Spleen (tissue), 11 donors: ENCODE data around the gene VEGFA. TPM values are rescaled to one million over a fixed set of nuclear protein-coding genes. Genes with fewer than 3 reads are reported as not detected.
A peak's percentile ranks its signal among the peaks of the same experiment; 100 is the strongest.

Experiments used
- DNase-seq: peaks from one replicate; pipeline ENCODE4 v3.0.0-alpha.2; 2020
- H3K27ac ChIP-seq, 8 donors: fragments of 200-600 bp; sonication (generic) in 7 of 8; 1 replicate in 4 of 8; 2 replicates in 4 of 8; pipeline versions ENCODE4 v1.5.0 to v1.8.0; 2016 to 2021; ENCODE audit warnings: inconsistent platforms in 4 of 8, mild to moderate bottlenecking in 4 of 8, moderate library complexity in 1 of 8
- H3K27me3 ChIP-seq, 7 donors: fragments of 200-600 bp; sonication (generic) in 6 of 7; replicated peaks in 1 of 7; 1 replicate in 4 of 7; 2 replicates in 3 of 7; pipeline versions ENCODE4 v1.5.0 to v1.8.0; 2016 to 2021; ENCODE audit warnings: inconsistent platforms in 3 of 7, mild to moderate bottlenecking in 1 of 7
- H3K36me3 ChIP-seq, 6 donors: fragments of 200-600 bp; sonication (generic) in 5 of 6; 1 replicate in 4 of 6; 2 replicates in 2 of 6; pipeline versions ENCODE4 v1.5.0 to v1.8.0; 2016 to 2021; ENCODE audit warnings: inconsistent platforms in 2 of 6
- H3K4me1 ChIP-seq, 6 donors: fragments of 200-600 bp; sonication (generic) in 5 of 6; 1 replicate in 3 of 6; 2 replicates in 3 of 6; pipeline versions ENCODE4 v1.5.0 to v1.8.0; 2016 to 2021; ENCODE audit warnings: inconsistent platforms in 3 of 6
- H3K4me3 ChIP-seq, 8 donors: fragments of 200-600 bp; sonication (generic) in 7 of 8; 1 replicate in 4 of 8; 2 replicates in 4 of 8; pipeline versions ENCODE4 v1.5.0 to v1.8.0; 2016 to 2021; ENCODE audit warnings: inconsistent platforms in 4 of 8, mild to moderate bottlenecking in 4 of 8, moderate library complexity in 2 of 8
- H3K9me3 ChIP-seq, 8 donors: fragments of 200-600 bp; sonication (generic) in 7 of 8; 1 replicate in 4 of 8; 2 replicates in 4 of 8; pipeline versions ENCODE4 v1.5.0 to v1.8.0; 2016 to 2021; ENCODE audit warnings: inconsistent platforms in 4 of 8
- POLR2A ChIP-seq, 3 donors: fragments of 450-650 bp; IDR thresholded peaks; one replicate each; pipeline ENCODE4 v1.5.1; 2017; ENCODE audit warnings: antibody characterized with exemption in 3 of 3, mild to moderate bottlenecking in 1 of 3
- POLR2AphosphoS5 ChIP-seq, 3 donors: sonication (generic); formaldehyde crosslinking; IDR thresholded peaks; one replicate each; pipeline ENCODE4 v1.5.1; 2017; ENCODE audit warnings: antibody characterized with exemption in 3 of 3
- WGBS, 5 donors: extraction: QIAGEN DNeasy Blood & Tissue Kit in 3 of 5; methylation state at CpG; one replicate each; pipeline versions ENCODE4 v1.1.5 to v1.1.7; 2013 to 2018; 5-methylcytosine and 5-hydroxymethylcytosine counted together
- intact Hi-C: fragments of 100-400 bp; cut with DNase I; formaldehyde crosslinking; loops from one replicate; pipeline ENCODE4 v1.15.0; 2023; ENCODE audit warnings: low total_unique reads
- polyA plus RNA-seq, 3 donors: library from polyadenylated mRNA; stranded (reverse); fragments of 200-250 nt; gene quantifications; one replicate each; pipeline ENCODE4 v1.2.1, GENCODE V29; 2013
- total RNA-seq, 7 donors: library from RNA; depleted of rRNA in 3 of 7; stranded (reverse); fragments of >200 nt in 3 of 7; fragmentation: NEBNext Ultra II Directional in 4 of 7; extraction: Animal tissue kit (Norgen Biotek cat#: 25700) in 4 of 7; gene quantifications; one replicate each; pipeline versions ENCODE4 v1.1.0 to v1.2.1, GENCODE V29; 2016 to 2021
- TF ChIP-seq, protein P1 (sequence below), 11 experiments: fragments of 200-600 bp in 7 of 11; fragments of 450-650 bp in 4 of 11; sonication (generic) in 4 of 11; IDR thresholded peaks in 8 of 11; conservative IDR thresholded peaks in 3 of 11; 1 replicate in 7 of 11; 2 replicates in 4 of 11; pipeline versions ENCODE4 v1.4.0 to v1.8.0; 2016 to 2021; ENCODE audit warnings: antibody characterized with exemption in 11 of 11, inconsistent platforms in 4 of 11, mild to moderate bottlenecking in 1 of 11
- donor health status: healthy with polysubstance abuse.
- donor health status: DM: no; HTN: no; CAD: no; lungs with moderate emphysema.
- donor health status: DM: no; HTN: no; CAD: no.
- donor health status: Bipolar disorder and iron deficiency.
- donor health status: healthy.
- donor health status: DM: no; HTN: no; CAD: no.
- donor health status: DM: yes; HTN: yes; CAD: no.

Gene VEGFA
- total and polyA plus RNA-seq, 10 donors, result 31.0 to 486 (median 153) TPM

DNA sequence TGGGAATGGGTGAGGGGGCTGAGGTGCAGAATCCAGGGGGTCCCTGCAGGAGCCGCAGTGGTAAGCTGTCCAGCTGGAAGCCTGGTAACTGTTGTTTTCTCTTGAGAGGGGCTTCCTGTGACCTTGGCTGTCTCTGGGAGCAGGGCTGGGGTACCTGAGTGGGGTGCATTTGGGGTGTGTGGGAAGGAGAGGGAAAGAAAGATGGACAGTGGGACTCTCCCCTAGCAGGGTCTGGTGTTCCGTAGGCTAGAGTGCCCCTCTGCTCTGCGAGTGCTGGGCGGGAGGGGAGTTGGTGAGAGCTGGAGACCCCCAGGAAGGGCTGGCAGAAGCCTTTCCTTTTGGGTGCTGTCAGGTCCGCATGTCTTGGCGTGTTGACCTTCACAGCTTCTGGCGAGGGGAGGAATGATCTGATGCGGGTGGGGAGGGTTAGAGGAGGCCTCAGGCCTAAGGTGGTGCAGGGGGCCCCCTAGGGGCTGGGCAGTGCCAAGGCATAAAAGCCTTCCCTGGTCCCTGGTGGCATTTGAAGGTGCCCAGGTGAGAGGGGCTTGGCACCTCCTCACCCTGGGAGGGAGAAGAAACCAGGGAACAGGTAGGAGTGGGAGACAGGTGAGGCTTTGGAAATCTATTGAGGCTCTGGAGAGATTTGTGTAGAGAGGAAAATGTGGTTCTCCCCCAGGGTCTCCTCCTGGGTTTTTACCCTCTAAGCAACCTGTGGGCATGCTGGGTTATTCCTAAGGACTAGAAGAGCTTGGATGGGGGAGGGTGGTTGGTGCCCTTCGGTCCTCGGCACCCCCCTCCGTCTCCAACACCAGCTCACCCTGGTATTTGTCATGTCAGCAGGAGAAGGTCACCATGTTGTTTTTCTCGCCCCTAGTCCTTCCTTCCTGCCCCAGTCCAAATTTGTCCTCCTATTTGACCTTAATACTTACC is 3.3 kb downstream of the VEGFA start:
- peak; percentile 85 for DNase-seq
- Histone ChIP-seq H3K4me3 (peak overlapping the region; percentile 60 to 89 (median 80)), H3K27ac (peak overlapping the region in 7 of 8 donors; percentile 51 to 94 (median 90)), H3K36me3 (peaks cover 0 to 26% (median 9%) of the 10 kb centered on the region in 6 donors), H3K27me3 (peaks cover 0 to 49% (median 8%) of the 10 kb centered on the region in 7 donors), H3K9me3 (no peaks in the 10 kb centered on the region), H3K4me1 (peaks cover 12 to 95% (median 54%) of the 10 kb centered on the region in 6 donors)
- WGBS, 5 donors, result 44 to 62% (median 50%) methylated on average over 12 of the region's 12 CpGs
- intact Hi-C loops, result no loop called here
- TF ChIP-seq, protein P1, sequence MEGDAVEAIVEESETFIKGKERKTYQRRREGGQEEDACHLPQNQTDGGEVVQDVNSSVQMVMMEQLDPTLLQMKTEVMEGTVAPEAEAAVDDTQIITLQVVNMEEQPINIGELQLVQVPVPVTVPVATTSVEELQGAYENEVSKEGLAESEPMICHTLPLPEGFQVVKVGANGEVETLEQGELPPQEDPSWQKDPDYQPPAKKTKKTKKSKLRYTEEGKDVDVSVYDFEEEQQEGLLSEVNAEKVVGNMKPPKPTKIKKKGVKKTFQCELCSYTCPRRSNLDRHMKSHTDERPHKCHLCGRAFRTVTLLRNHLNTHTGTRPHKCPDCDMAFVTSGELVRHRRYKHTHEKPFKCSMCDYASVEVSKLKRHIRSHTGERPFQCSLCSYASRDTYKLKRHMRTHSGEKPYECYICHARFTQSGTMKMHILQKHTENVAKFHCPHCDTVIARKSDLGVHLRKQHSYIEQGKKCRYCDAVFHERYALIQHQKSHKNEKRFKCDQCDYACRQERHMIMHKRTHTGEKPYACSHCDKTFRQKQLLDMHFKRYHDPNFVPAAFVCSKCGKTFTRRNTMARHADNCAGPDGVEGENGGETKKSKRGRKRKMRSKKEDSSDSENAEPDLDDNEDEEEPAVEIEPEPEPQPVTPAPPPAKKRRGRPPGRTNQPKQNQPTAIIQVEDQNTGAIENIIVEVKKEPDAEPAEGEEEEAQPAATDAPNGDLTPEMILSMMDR (IDR thresholded peaks at IDR 0.05 in 8 of 11, conservative IDR thresholded peaks at IDR 0.05 in 3 of 11), result peak in 10 of 11 experiments; percentile 35 to 82 (median 66)
- TF ChIP-seq POLR2A (IDR thresholded peaks at IDR 0.05) (no peak), POLR2AphosphoS5 (IDR thresholded peaks at IDR 0.05) (peak; percentile 19 to 47 (median 46))

DNA sequence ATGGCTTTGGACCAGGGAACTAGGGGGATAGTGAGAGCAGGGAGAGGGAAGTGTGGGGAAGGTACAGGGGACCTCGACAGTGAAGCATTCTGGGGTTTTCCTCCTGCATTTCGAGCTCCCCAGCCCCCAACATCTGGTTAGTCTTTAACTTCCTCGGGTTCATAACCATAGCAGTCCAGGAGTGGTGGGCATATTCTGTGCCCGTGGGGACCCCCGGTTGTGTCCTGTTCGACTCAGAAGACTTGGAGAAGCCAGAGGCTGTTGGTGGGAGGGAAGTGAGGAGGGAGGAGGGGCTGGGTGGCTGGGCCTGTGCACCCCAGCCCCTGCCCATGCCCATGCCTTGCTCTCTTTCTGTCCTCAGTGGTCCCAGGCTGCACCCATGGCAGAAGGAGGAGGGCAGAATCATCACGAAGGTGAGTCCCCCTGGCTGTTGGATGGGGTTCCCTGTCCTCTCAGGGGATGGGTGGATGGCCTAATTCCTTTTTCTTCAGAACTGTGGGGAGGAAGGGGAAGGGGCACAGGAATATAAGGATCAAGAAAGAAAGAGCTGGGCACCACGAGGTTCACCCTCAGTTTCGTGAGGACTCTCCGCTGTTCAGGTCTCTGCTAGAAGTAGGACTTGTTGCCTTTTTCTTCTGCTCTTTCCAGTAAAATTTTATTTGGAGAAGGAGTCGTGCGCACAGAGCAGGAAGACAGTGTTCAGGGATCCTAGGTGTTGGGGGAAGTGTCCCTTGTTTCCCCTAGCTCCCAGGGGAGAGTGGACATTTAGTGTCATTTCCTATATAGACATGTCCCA is 4.2 kb downstream of the VEGFA start:
- TF ChIP-seq POLR2A (IDR thresholded peaks at IDR 0.05) (no peak), POLR2AphosphoS5 (IDR thresholded peaks at IDR 0.05) (no peak)
- TF ChIP-seq, protein P1 (IDR thresholded peaks at IDR 0.05 in 8 of 11, conservative IDR thresholded peaks at IDR 0.05 in 3 of 11), result no peak
- DNase-seq, result no peak
- intact Hi-C loops, result no loop called here
- no peaks in the 10 kb centered on the region for H3K9me3 ChIP-seq
- H3K4me1 ChIP-seq, result peaks cover 12 to 90% (median 52%) of the 10 kb centered on the region in 6 donors
- H3K4me3 ChIP-seq, result peak overlapping the region; percentile 13 to 89 (median 80)
- H3K36me3 ChIP-seq, result peaks cover 0 to 35% (median 18%) of the 10 kb centered on the region in 6 donors
- WGBS, 5 donors, result 51 to 61% (median 54%) methylated on average over 12 of the region's 12 CpGs
- peaks cover 0 to 49% (median 8%) of the 10 kb centered on the region in 7 donors for H3K27me3 ChIP-seq
- H3K27ac ChIP-seq, result peak overlapping the region in 7 of 8 donors; percentile 51 to 94 (median 90)

DNA sequence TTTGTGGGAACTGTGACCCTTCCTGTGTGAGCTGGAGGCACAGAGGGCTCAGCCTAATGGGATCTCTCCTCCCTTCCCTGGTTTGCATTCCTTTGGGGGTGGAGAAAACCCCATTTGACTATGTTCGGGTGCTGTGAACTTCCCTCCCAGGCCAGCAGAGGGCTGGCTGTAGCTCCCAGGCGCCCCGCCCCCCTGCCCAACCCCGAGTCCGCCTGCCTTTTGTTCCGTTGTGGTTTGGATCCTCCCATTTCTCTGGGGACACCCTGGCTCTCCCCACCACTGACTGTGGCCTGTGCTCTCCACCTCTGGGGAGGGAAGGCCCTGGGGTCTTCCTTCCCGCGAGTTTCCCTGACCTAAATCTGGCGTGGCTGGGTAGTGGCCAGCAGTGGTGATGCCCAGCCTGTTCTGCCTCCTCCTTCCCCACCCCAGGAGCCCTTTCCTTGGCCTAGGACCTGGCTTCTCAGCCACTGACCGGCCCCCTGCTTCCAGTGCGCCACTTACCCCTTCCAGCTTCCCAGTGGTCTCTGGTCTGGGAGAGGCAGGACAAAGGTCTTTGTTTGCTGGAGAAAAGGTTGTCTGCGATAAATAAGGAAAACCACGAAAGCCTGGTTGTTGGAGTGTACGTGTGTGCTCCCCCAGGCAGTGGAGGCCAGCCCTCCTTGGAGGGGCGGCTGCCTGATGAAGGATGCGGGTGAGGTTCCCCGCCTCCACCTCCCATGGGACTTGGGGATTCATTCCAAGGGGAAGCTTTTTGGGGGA is 4.9 kb downstream of the VEGFA start:
- Histone ChIP-seq H3K9me3 (no peaks in the 10 kb centered on the region), H3K27me3 (peaks cover 0 to 49% (median 8%) of the 10 kb centered on the region in 7 donors), H3K27ac (peak overlapping the region in 5 of 8 donors; percentile 51 to 94 (median 90)), H3K4me1 (peaks cover 12 to 83% (median 48%) of the 10 kb centered on the region in 6 donors), H3K4me3 (peak overlapping the region in 7 of 8 donors; percentile 13 to 89 (median 81)), H3K36me3 (peaks cover 0 to 43% (median 24%) of the 10 kb centered on the region in 6 donors)
- TF ChIP-seq POLR2A (IDR thresholded peaks at IDR 0.05), result no peak
- peak; percentile 12 to 64 (median 42) for TF ChIP-seq POLR2AphosphoS5 (IDR thresholded peaks at IDR 0.05)
- TF ChIP-seq, protein P1 (IDR thresholded peaks at IDR 0.05 in 8 of 11, conservative IDR thresholded peaks at IDR 0.05 in 3 of 11), result peak; percentile 60 to 90 (median 83)
- intact Hi-C loops, result no loop called here
- 26 to 35% (median 29%) methylated on average over 17 of the region's 17 CpGs for WGBS, 5 donors
- peak; percentile 90 for DNase-seq
